ENCODE results near the gene GREB1. TPM values are rescaled to one million over a fixed set of nuclear protein-coding genes. Genes with fewer than 3 reads are reported as not detected.

GREB1 gene
- total and polyA plus RNA-seq, 2 of the 13 experiments (the other 11 are each of a cell fraction or from before 2014, with no cell fraction given), result 31.3 to 61.2 TPM

DNA sequence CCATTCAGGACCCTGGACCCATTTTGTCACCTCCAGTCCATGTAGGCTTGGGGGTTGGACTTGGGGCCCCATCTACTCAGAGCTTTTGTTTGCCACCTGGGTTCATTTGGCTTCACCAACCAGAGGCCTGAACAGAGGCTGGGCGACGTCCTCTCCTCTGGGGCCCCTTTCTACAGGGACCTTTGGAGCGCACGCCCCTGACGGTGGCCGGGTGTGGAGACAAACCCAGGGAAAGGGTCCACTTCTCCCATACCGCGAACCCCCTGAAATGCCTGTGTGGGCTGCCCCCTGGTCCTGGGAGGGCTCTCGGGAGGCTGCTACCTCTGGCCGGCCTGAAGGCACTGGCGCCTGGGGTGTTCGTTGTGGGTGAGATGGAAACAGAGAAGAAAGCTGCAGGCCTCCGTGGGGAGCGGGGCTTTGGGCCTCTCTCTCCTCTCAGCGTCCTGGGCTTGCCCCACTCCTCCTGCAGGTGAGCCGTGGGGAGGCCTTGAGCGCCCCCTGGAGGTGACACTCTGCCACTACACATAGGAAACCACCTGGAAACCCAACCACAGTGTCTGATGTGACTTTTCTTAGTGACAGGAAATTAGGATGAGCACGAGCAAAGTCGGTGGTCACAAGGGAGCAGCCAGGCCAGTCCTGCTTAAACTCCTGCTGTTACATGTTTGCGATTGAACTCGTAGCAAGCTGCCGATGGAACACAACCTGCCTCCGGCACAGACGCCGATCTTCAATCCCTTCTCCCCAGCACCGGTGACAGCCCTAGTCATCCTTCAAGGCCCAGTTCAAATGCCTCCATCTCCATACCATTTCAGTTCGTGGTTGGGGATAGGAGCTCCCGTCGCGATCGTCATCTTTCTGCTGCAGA lies 148.1 kb downstream of the GREB1 start (continued):
- TF ChIP-seq, protein P1, sequence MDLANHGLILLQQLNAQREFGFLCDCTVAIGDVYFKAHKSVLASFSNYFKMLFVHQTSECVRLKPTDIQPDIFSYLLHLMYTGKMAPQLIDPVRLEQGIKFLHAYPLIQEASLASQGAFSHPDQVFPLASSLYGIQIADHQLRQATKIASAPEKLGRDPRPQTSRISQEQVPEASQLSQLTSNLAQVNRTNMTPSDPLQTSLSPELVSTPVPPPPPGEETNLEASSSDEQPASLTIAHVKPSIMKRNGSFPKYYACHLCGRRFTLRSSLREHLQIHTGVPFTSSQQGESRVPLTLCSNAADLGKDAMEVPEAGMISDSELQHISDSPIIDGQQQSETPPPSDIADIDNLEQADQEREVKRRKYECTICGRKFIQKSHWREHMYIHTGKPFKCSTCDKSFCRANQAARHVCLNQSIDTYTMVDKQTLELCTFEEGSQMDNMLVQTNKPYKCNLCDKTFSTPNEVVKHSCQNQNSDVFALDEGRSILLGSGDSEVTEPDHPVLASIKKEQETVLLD (CRISPR knock-in tag; IDR thresholded peaks at IDR 0.05; ENCODE audit: low read depth), result no peak
- TF ChIP-seq, protein P2, sequence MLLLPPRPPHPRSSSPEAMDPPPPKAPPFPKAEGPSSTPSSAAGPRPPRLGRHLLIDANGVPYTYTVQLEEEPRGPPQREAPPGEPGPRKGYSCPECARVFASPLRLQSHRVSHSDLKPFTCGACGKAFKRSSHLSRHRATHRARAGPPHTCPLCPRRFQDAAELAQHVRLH (CRISPR knock-in tag; IDR thresholded peaks at IDR 0.05; ENCODE audit: borderline replicate concordance, low read depth), result peak; percentile 36; the same call in 1 of the 2 replicates
- TF ChIP-seq, protein P3, sequence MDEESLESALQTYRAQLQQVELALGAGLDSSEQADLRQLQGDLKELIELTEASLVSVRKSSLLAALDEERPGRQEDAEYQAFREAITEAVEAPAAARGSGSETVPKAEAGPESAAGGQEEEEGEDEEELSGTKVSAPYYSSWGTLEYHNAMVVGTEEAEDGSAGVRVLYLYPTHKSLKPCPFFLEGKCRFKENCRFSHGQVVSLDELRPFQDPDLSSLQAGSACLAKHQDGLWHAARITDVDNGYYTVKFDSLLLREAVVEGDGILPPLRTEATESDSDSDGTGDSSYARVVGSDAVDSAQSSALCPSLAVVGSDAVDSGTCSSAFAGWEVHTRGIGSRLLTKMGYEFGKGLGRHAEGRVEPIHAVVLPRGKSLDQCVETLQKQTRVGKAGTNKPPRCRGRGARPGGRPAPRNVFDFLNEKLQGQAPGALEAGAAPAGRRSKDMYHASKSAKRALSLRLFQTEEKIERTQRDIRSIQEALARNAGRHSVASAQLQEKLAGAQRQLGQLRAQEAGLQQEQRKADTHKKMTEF (CRISPR knock-in tag; IDR thresholded peaks at IDR 0.05), result peak; percentile 23; the same call in 1 of the 2 replicates
- TF ChIP-seq SP2 (CRISPR knock-in tag; IDR thresholded peaks at IDR 0.05), result peak; percentile 53; the same call in 1 of the 2 replicates
- TF ChIP-seq SMC3 (IDR thresholded peaks at IDR 0.05; ENCODE audit: low read length), result peak; percentile 61
- TF ChIP-seq, protein P4, sequence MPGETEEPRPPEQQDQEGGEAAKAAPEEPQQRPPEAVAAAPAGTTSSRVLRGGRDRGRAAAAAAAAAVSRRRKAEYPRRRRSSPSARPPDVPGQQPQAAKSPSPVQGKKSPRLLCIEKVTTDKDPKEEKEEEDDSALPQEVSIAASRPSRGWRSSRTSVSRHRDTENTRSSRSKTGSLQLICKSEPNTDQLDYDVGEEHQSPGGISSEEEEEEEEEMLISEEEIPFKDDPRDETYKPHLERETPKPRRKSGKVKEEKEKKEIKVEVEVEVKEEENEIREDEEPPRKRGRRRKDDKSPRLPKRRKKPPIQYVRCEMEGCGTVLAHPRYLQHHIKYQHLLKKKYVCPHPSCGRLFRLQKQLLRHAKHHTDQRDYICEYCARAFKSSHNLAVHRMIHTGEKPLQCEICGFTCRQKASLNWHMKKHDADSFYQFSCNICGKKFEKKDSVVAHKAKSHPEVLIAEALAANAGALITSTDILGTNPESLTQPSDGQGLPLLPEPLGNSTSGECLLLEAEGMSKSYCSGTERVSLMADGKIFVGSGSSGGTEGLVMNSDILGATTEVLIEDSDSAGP (CRISPR knock-in tag; IDR thresholded peaks at IDR 0.05; ENCODE audit: borderline replicate concordance), result peak; percentile 71; the same call in 1 of the 2 replicates
- TF ChIP-seq, protein P5, sequence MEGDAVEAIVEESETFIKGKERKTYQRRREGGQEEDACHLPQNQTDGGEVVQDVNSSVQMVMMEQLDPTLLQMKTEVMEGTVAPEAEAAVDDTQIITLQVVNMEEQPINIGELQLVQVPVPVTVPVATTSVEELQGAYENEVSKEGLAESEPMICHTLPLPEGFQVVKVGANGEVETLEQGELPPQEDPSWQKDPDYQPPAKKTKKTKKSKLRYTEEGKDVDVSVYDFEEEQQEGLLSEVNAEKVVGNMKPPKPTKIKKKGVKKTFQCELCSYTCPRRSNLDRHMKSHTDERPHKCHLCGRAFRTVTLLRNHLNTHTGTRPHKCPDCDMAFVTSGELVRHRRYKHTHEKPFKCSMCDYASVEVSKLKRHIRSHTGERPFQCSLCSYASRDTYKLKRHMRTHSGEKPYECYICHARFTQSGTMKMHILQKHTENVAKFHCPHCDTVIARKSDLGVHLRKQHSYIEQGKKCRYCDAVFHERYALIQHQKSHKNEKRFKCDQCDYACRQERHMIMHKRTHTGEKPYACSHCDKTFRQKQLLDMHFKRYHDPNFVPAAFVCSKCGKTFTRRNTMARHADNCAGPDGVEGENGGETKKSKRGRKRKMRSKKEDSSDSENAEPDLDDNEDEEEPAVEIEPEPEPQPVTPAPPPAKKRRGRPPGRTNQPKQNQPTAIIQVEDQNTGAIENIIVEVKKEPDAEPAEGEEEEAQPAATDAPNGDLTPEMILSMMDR (CRISPR knock-in tag; IDR thresholded peaks at IDR 0.05), result peak; percentile 98
- TF ChIP-seq, protein P6, sequence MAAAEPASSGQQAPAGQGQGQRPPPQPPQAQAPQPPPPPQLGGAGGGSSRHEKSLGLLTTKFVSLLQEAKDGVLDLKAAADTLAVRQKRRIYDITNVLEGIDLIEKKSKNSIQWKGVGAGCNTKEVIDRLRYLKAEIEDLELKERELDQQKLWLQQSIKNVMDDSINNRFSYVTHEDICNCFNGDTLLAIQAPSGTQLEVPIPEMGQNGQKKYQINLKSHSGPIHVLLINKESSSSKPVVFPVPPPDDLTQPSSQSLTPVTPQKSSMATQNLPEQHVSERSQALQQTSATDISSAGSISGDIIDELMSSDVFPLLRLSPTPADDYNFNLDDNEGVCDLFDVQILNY (CRISPR knock-in tag; conservative IDR thresholded peaks at IDR 0.05), result no peak
- peak; percentile 89 for TF ChIP-seq STAG1 (CRISPR knock-in tag; IDR thresholded peaks at IDR 0.05)
- no peak for TF ChIP-seq ZNF543 (CRISPR knock-in tag; IDR thresholded peaks at IDR 0.05)
- no peak for TF ChIP-seq ZFAT (CRISPR knock-in tag; conservative IDR thresholded peaks at IDR 0.05)
- peak; percentile 28; the same call in 1 of the 2 replicates for TF ChIP-seq NR2F2 (IDR thresholded peaks at IDR 0.05; ENCODE audit: borderline replicate concordance, low read depth)
- TF ChIP-seq, protein P7, sequence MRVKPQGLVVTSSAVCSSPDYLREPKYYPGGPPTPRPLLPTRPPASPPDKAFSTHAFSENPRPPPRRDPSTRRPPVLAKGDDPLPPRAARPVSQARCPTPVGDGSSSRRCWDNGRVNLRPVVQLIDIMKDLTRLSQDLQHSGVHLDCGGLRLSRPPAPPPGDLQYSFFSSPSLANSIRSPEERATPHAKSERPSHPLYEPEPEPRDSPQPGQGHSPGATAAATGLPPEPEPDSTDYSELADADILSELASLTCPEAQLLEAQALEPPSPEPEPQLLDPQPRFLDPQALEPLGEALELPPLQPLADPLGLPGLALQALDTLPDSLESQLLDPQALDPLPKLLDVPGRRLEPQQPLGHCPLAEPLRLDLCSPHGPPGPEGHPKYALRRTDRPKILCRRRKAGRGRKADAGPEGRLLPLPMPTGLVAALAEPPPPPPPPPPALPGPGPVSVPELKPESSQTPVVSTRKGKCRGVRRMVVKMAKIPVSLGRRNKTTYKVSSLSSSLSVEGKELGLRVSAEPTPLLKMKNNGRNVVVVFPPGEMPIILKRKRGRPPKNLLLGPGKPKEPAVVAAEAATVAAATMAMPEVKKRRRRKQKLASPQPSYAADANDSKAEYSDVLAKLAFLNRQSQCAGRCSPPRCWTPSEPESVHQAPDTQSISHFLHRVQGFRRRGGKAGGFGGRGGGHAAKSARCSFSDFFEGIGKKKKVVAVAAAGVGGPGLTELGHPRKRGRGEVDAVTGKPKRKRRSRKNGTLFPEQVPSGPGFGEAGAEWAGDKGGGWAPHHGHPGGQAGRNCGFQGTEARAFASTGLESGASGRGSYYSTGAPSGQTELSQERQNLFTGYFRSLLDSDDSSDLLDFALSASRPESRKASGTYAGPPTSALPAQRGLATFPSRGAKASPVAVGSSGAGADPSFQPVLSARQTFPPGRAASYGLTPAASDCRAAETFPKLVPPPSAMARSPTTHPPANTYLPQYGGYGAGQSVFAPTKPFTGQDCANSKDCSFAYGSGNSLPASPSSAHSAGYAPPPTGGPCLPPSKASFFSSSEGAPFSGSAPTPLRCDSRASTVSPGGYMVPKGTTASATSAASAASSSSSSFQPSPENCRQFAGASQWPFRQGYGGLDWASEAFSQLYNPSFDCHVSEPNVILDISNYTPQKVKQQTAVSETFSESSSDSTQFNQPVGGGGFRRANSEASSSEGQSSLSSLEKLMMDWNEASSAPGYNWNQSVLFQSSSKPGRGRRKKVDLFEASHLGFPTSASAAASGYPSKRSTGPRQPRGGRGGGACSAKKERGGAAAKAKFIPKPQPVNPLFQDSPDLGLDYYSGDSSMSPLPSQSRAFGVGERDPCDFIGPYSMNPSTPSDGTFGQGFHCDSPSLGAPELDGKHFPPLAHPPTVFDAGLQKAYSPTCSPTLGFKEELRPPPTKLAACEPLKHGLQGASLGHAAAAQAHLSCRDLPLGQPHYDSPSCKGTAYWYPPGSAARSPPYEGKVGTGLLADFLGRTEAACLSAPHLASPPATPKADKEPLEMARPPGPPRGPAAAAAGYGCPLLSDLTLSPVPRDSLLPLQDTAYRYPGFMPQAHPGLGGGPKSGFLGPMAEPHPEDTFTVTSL (CRISPR knock-in tag; IDR thresholded peaks at IDR 0.05; ENCODE audit: borderline replicate concordance), result peak; percentile 25; the same call in 1 of the 2 replicates
- no peak for TF ChIP-seq PHF20 (CRISPR knock-in tag; IDR thresholded peaks at IDR 0.05)

All from HepG2 (cell line).